ENCODE results near the gene YBX1. TPM values are rescaled to one million over a fixed set of nuclear protein-coding genes. Genes with fewer than 3 reads are reported as not detected.

YBX1 gene
- total RNA-seq, 1 experiment from 2014 or later, result 1,098 TPM

GRCh38 chr1:42734201-42735035, 52.2 kb downstream of the YBX1 start (continued):
- no peak for TF ChIP-seq STAT6 (CRISPR knock-in tag; conservative IDR thresholded peaks at IDR 0.05; ENCODE audit: low read depth)
- no peak for TF ChIP-seq PRRX2 (CRISPR knock-in tag; IDR thresholded peaks at IDR 0.05)
- TF ChIP-seq EMX1 (CRISPR knock-in tag; IDR thresholded peaks at IDR 0.05), result no peak
- TF ChIP-seq, protein P1, sequence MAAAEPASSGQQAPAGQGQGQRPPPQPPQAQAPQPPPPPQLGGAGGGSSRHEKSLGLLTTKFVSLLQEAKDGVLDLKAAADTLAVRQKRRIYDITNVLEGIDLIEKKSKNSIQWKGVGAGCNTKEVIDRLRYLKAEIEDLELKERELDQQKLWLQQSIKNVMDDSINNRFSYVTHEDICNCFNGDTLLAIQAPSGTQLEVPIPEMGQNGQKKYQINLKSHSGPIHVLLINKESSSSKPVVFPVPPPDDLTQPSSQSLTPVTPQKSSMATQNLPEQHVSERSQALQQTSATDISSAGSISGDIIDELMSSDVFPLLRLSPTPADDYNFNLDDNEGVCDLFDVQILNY (CRISPR knock-in tag; IDR thresholded peaks at IDR 0.05), result no peak
- no peak for TF ChIP-seq E2F1 (CRISPR knock-in tag; IDR thresholded peaks at IDR 0.05)
- TF ChIP-seq ZNF138 (CRISPR knock-in tag; conservative IDR thresholded peaks at IDR 0.05), result no peak

- POLR2A ChIA-PET, result interaction anchor here (0.6 kb wide), 2 partner anchors 13 to 37 kb away, joined by 3 to 5 read pairs; no protein-coding TSS in a partner anchor
- TF ChIP-seq NR3C1 (CRISPR knock-in tag; conservative IDR thresholded peaks at IDR 0.05; ENCODE audit: low read depth) (no peak), JUN (CRISPR knock-in tag; IDR thresholded peaks at IDR 0.05) (no peak), SP1 (CRISPR knock-in tag; conservative IDR thresholded peaks at IDR 0.05) (no peak), AFF4 (CRISPR knock-in tag; IDR thresholded peaks at IDR 0.05; ENCODE audit: borderline replicate concordance) (no peak), TEAD1 (CRISPR knock-in tag; IDR thresholded peaks at IDR 0.05) (no peak), ZNF416 (CRISPR knock-in tag; IDR thresholded peaks at IDR 0.05) (no peak)
- TF ChIP-seq, protein P2, sequence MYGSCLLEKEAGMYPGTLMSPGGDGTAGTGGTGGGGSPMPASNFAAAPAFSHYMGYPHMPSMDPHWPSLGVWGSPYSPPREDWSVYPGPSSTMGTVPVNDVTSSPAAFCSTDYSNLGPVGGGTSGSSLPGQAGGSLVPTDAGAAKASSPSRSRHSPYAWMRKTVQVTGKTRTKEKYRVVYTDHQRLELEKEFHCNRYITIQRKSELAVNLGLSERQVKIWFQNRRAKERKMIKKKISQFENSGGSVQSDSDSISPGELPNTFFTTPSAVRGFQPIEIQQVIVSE (CRISPR knock-in tag; IDR thresholded peaks at IDR 0.05; ENCODE audit: borderline replicate concordance), result no peak
- TF ChIP-seq, protein P3, sequence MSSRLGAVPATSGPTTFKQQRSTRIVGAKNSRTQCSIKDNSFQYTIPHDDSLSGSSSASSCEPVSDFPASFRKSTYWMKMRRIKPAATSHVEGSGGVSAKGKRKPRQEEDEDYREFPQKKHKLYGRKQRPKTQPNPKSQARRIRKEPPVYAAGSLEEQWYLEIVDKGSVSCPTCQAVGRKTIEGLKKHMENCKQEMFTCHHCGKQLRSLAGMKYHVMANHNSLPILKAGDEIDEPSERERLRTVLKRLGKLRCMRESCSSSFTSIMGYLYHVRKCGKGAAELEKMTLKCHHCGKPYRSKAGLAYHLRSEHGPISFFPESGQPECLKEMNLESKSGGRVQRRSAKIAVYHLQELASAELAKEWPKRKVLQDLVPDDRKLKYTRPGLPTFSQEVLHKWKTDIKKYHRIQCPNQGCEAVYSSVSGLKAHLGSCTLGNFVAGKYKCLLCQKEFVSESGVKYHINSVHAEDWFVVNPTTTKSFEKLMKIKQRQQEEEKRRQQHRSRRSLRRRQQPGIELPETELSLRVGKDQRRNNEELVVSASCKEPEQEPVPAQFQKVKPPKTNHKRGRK (CRISPR knock-in tag; IDR thresholded peaks at IDR 0.05; ENCODE audit: borderline replicate concordance), result no peak
- Mint-ChIP-seq H3K27ac (no peak overlapping the region), H3K4me1 (peaks cover 30% of the 10 kb centered on the region), H3K36me3 (no peaks in the 10 kb centered on the region), H3K27me3 (ENCODE audit: low read depth) (no peaks in the 10 kb centered on the region), H3K4me3 (no peak overlapping the region), H3K9me3 (no peaks in the 10 kb centered on the region)
- CTCF ChIA-PET, result interaction anchor here (1.0 to 2.7 kb wide), 4 partner anchors 12 to 157 kb away, joined by 3 to 14 read pairs (median 8); no protein-coding TSS in a partner anchor
- DNase-seq (ENCODE audit: low spot score) (no peak), ATAC-seq (no peak)
These were observed 52.8 kb downstream of the YBX1 start for GRCh38 chr1:42735056-42735455.
